Measurements from ENCODE around the gene KLF15.

Gene KLF15

DNA sequence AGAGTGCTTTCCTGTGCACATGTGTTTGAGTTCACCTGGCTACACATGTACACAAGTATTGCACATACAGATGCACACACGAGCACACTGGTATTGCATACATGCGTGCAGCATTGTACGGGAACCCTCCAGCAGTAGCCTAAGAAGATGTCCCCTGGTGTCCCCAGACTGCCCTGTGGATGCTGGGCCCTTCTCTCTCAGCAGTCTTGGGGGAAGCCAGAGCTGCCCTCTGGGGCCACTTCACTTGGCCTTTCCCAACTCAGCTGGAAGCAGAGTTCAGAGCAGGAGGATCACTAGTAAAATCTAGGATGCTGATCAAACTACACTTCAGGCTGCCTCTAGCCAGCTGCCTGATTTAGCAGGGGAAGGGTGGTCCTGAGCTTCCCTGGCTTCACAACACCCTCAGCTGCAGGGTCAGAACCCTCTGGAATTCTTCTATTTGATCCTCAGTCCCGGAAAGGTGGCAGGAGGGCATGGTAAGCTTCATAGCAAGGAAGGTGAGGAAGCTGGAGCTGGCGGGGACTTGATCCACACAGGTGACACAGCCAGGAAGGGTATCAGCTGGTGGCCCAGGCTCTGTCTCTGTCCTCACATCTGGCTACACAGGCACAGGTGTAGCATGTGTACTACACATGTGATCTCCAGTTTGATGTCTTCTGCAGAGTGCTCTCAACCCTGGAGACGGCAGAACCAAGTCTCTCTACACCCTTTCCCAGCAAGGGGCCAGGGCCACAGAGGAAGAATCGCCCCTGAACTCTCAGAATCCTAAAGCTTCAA, 36.5 kb downstream of the KLF15 start:
- DNase-seq (ENCODE audit: low read depth in 2 of 2): no peak

DNA sequence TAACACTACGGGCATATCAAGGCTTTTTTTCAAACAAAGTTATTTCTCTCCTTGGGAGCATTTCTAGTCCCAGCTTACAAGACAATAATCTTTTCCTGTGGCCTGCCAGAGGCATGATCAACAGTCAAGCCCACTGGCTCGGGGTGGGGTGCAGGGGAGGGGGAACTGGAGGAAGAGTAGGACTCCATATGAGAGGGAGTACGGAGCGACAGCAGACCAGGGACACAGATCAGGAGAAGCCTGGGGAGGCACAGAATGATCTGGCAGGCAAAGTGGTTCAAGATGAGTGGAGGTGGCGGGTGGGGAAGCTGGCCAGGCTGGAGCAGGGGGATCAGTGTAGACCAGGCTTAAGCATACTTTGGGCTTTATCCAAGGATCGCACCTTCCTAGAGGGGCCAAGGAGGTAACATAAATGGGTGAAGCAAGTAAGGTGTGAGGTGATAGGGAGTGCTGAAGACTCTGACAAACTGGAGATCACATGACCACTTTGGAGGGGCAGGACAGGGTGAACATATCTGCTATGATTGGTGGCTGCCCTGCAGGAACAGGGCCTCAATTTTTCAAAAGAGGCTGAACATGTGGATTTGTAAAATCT, 37.4 kb downstream of the KLF15 start:
- no peak for DNase-seq (ENCODE audit: low read depth in 2 of 2)

DNA sequence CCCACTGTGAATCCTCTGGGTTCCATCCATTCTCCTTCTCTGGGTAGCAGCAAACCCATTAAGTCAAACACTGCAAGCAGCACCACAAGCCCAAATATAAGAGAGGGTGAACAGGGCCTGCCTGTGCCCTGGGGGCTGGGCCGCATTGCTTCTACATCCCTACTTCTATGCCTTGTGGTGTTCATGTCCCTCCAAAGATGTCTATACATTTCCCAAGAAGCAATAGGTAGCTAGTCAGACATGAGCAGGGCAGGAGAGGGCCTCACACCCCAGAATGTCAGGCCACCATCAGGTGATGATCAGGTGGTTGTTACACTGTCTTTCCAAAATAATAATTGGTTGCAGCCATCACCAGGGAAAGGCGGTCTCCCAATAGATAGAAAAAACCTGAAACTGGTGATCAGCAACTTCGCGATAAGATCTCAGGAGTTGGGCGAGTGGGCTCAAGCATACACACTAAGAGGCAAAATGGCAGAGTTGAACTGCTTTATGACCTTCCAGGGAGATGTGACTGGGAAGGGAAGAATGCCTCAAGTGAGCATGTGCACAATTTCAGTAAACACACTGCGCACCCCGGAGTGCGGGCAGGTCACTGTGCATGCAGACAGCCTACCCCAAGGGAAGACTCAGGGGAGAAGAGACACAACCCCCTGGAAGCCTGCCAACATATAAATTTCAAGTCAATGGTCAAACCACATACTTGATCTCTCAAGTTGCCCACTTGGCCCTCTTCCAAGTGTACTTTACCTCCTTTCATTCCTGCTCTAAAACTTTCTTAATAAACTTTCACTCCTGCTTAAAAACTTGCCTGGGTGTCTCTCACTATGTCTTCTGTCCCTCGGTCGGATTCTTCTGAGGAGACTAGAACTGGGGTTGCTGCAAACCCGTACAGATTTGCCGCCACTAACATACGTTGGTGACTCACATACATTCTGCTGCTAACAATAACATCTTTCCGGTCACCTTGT, 39.9 kb downstream of the KLF15 start:
- no peak for DNase-seq (ENCODE audit: low read depth in 2 of 2)

DNA sequence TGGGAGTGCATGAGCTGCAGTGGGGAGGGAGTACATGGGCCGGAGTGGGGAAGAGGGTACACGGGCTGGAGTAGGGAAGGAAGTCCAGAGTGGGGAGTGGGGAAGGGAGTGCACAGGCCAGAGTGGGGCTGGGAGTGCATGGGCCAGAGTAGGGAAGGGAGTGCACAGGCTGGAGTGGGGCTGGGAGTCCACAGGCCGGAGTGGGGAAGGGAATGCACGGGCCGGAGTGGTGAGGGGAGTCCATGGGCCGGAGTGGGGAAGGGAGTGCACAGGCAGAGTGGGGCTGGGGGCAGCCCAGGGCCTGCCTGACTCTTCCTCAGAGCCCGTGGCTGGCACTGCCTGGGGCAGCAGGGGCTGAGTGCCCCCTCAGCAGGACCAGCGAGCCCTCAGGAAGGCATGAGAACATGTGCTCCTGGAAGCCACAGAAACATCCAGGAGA, 40.7 kb downstream of the KLF15 start:
- DNase-seq (ENCODE audit: low read depth in 2 of 2): no peak

DNA sequence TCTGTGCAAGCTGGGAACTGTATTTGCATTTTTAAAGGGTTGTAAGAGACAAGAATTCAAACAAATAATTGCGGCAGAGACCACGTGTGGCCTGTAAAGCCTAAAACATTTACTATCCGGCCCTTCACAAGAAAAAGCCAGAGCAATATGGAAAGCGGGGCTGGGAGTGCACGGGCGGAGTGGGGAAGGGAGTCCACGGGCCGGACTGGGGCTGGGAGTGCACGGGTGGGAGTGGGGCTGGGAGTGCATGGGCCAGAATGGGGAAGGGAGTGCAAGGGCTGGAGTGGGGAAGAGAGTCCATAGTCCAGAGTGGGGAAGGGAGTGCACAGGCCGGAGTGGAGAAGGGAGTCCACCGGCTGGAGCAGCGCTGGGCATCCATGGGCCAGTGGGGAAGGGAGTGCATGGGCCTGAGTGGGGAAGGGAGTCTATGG, 41.2 kb downstream of the KLF15 start:
- no peak for DNase-seq (ENCODE audit: low read depth in 2 of 2)

DNA sequence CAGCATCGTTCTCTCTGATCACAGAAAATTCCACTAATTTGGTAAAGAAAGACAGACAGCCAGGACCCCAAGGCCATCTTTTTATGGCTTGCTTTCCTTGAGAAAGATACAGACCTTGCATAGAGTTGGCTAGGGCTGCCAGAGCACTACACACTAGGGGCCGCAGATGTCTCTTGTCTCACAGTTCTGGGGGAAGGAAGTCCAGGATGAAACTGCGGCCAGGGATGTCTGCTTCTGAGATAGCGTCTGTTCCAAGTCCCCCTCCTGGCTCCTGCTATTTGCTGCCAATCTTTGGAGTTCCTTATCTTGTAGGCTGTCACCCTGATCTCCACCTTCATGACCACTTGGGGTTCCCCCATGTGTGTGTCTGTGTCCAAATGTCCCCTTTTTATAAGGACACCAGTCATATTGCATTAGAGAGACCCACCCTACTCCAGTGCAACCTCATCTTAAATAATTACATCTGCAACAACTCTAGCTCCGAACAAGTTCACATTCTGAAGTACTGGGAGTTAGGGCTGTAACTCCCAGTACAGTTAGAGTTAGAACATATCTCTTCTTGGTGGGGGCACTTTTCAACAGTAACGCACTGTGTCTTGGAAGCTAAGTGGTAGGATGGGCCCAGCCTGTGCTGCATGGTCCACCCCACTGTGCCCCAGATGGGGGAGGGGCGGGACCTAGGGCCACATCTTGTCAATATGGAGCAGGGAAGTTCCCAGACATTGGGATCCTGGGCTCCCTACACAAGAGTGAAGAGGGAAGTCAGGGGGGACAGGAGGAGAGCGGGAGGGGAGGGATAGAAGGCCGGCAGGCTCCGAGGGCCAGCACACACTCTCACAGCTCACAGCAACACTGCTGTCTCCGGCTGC, 42.2 kb downstream of the KLF15 start:
- DNase-seq (ENCODE audit: low read depth in 2 of 2): no peak

DNA sequence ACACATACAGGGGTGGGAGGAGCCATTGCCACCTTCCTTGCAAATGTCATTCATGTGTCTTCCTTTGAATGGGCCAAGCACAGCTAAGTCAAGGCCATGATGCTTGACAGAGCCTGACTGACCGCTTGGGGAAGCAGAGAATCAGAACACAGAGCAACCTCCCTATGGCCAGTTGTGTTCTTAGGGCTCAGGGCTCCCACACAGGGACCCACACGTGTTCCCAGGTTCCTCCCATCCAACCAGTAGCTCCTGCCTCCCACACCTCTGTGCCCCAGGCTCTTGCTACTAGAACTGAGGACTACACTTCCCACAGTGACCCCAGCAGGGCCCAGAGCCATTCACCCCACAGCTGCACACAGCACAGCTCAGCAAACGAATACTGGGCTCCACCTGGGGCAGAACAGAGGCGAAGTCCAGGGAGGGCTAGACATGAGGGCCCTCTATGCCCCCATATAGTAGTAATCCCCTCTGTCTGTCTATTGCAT, 42.9 kb downstream of the KLF15 start:
- no peak for DNase-seq (ENCODE audit: low read depth in 2 of 2)

DNA sequence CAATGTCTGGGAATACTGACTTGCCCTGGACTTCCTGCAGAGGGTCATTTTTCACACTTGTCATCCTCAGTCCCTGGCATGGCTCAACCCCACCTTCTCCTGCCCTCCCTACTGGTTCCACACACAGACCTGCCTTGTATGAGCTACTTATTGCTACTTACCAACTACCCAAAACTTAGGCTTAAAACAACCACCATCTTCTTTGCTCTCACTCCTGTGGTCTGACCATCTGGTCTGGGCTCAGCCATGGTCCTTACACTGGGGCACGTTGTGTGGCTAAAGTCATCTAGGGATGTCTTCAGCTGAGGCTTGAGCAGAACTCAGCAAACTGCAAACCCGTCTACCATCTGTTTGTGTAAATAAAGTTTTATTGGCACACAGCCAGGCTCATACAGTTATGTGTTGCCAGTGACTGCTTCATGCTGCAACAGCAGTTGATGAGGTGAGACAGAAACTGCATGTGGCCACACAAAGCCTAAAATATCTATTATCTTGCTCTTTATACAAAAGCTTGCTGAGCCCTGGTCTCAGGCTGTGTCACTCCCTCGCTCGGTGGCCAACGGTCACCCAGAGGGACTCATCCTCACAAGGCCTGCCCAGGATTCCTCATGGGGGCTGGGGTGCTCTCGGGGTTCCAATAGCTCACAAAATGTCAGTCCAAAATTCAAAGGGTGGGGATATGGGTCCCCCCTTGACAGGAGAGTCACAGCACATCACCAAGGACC, 43.5 kb downstream of the KLF15 start:
- DNase-seq (ENCODE audit: low read depth in 2 of 2): no peak

DNA sequence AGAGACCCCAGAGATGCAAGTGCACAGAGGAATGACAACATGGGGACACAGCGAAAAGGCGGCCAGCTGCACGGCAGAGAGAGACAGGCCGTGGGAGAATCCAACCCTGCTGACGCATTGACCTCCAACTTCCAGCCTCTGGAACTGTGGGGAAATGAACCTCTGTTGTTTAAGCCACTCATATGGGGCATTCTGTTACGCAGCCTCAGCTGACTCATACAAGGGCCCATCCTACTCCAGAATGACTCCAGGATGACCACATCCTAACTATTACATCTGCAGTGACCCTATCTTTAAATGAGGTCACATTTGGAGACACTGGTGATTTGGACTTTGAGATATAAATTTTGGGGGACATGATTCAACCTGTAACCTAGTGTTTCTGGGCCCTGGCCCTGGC, 44.0 kb downstream of the KLF15 start:
- DNase-seq (ENCODE audit: low read depth in 2 of 2): no peak

DNA sequence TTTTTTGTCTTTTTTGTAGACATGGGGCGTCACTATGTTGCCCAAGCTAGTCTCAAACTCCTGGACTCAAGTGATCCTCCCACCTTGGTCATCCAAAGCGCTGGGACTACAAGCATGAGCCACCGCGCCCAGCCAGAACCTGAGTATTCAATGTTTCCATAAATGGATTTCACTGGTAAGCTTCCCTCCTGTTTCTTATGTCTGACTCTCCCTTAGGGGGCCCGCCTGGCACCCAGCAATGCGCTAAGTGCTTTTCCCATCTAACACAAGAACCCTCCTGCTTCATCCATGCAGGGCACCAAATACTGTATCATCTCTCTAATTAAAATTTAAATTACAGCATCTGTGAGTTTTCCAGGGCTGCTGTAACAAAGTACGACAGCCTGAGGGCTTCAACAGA, 44.9 kb downstream of the KLF15 start:
- DNase-seq (ENCODE audit: low read depth in 2 of 2): no peak

DNA sequence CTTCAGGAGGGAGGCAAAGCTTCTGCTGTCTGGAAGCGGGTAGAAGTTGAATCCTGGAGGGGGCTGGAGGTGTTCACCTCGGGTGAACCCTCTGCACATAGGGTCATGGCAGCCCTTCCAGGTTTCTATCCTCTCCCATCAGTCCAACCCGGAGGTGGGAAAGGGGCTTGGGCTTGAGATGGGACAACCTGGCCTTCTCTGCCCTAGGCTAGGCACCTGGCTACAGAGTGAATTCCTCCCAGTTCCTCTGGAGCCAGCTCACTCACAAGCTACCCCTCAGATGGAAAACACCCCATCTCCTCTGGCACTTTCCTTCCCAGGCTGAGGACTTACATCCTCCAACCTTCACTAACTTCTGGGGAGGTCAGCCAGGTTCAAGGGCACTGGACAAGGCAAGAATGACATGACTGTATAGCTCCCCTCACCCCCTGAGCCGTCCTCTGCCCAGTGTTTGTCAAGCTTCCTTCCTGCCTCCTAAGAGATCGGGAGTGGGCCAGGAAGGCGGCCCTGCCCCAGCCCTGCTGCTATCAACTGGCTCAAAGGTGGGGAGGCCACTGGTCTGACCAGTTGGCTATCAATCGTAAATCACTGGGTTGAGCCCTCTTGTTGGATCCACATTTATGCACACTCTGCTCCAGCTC, 45.8 kb downstream of the KLF15 start:
- no peak for DNase-seq (ENCODE audit: low read depth in 2 of 2)

DNA sequence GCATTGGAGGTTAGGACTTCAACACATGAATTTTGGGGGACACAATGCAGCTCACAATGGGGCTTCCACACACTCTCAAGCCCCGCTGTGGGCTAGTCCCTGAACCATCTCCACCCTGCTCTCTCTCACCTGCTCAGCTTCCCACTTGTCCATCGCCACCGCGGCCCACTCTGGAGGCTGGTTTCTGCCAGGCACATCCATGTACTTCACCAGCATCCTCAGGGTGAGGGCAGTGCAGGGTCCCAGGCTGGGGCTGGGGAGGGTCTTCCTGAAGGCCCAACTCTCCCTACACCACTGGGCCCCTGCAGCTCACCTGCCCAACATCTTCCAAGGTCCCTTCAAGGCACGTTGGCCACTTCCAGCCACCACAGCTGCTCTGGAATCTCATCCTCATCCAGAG, 46.4 kb downstream of the KLF15 start:
- DNase-seq (ENCODE audit: low read depth in 2 of 2): no peak

DNA sequence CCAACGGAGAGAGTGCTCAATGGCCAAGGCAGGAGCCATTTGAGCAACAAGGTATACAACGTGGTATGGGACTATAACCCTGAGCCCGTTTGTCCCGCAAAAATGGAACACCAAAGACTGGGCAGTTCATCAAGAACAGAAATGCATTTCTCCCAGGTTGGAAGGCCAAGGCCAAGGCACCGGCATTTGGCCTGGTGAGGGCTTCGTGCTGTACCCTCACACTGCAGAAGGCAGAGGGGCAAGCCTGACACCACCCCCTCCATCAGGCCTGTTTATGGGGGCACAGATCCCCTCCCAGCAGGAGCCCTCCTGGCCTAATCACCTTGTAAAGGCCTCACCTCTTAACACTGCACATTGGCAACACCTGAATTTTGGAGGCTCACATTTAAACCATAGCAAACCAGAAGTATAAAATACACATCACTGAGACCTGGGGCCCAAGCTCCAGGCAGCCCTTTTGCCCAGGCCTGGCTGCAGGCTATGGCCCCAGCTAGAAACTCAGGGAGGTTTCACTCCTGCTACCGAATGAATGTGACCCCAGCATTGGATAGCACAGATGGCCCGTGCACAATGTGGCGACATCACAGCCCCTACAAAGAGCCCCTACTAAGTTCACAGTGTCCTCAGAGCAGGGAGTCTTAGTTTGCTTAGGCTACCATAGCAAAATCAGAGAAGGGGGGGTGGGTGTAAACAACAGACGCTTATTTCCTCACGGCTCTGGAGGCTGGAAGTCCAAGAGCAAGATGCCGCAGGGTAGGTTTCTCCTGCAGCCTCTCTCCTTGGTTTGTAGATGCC, 47.1 kb downstream of the KLF15 start:
- no peak for DNase-seq (ENCODE audit: low read depth in 2 of 2)

DNA sequence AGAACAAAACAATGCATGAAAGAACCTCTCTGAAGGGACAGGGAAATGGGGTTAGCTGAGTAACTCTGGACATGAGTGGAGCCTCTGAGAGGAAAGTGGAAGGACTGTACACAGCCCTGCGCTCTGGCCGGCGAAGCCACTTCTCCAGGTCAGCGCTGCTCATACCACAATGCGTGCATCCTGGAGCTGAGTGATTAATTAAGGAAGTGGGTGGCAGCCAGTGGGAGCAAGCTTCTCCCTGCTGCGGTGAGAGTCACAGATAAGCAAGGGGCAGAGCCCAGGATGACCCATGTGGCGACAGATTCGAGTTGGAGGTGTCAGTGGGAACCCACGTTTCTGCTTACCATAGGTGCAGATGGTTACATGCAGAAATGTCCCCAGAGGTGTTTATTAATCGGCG, 48.0 kb downstream of the KLF15 start:
- DNase-seq (ENCODE audit: low read depth in 2 of 2): no peak

DNA sequence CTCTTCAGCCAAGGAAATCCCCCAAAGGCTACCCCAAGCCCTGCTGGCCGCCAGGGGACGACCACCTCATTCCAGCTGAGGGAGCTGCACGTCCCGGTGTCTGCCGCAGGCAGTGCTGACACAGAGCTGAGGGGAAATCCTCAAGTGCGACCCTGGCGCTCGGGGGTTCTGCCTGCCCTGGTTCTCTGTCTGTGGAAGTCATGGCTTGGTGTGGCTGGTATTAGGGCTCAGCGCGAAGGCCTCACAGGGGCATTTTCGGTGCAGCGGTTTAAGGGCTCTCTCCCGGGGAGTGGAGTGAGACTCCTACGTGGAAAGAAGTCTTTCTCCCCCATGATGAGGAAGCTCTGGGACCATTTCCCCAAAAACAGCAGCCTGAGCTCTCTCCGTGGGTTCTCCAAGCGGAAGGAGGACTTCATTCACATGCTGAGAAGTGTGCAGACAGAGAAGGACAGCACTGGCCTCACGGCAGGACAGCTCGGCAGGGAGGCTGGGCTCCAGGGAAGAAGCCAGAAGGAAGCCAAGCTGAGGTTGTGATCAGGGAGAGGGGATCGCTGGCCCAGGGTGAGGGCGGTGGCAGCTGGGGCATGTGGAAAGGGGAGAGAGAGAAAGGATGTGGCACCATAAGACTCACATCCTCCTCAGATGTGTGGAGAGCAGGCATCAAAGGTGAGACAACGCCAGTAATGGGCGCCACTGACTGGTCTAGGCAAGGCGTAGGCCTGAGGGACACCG, 48.6 kb downstream of the KLF15 start:
- DNase-seq (ENCODE audit: low read depth in 2 of 2): no peak

DNA sequence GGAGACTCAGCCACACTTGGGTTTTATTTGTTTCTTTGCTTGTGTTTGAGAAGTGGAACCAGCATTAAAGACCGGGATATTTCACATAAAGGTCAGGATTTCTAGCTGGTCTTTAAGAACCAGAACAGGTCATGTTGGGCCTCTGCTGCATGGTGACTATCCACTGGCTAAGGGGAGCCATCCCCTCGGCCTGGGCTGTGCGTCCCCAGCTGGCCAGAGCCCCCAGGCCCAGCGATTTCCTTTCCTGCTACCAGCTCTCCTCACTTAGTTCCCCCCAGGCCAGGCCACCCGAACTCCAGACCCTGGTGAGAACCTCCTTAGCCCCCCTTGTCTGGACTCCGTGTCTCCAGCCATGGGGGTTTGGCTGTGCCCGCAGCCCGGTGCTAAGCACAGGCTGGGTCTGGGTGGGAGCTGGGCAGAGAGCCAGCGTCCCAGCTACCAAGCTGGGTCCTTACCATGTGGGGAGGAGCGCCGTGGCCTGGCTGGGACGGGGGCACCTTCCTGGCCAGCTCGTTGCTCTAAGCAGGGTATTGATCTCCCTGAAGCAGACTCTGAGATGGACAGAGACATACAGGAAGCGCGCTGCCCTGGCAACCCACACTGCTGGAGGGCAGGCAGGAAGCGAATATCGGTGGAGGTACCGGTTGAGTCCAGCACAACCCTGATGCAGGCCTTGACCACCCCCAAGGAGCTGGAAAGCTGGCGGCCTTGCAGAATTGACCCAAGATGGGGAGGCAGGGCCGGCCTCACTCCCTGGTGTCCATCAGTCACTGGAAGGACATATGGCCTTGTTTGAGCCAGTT, 49.4 kb downstream of the KLF15 start:
- no peak for DNase-seq (ENCODE audit: low read depth in 2 of 2)

DNA sequence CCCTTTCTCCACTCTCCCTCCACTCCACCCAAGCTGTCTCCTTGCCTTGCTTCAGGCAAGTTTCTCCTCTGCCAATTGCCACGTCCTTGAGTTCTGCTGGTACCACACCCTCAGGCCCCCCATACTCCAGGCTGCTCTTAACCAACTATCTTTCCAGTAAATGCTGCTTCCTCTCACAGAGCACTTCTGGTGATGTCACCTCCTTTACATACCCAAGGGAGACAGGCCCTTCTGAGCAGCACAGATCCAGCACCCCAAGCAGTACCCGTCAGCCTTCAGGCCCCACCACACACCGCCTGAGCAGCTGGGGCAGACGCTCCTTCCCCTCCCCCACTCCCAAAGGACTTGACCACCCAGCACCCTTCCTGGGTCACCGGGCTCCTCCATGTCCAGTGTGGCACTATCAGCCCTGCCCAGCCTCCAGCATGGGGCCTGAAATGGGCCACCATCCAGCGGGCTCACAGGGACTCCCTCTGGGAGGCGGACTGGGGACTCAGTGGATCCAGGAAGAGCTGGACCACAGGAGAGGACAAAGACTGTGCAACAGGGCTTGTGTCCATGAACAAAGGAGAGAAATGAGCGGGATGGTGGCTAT, 50.2 kb downstream of the KLF15 start:
- no peak for DNase-seq (ENCODE audit: low read depth in 2 of 2)

Data from fibroblast of skin of left quadriceps (primary cell).